Keratinocyte (primary cell): ENCODE measurements around the gene SMYD1.

Experiments
- CTCF ChIP-seq, 3 experiments: IDR thresholded peaks in 1 of 3; conservative IDR thresholded peaks in 1 of 3; optimal IDR thresholded peaks in 1 of 3; 2 replicates in 2 of 3; 3 replicates in 1 of 3; pipeline versions ENCODE3 to v1.5.1; 2011; ENCODE audit warnings: low read length in 3 of 3, mild to moderate bottlenecking in 3 of 3, moderate library complexity in 2 of 3, control low read depth in 1 of 3, inconsistent platforms in 1 of 3; ENCODE audit not compliant: insufficient read depth in 2 of 3; ENCODE audit errors: extremely low read depth in 1 of 3
- EZH2 ChIP-seq: IDR thresholded peaks from one replicate; pipeline ENCODE4 v1.6.1; 2012; ENCODE audit warnings: inconsistent platforms, mild to moderate bottlenecking, low read length, moderate library complexity

- TF ChIP-seq CTCF (optimal IDR thresholded peaks at IDR 0.05 in 1 of 3, IDR thresholded peaks at IDR 0.05 in 1 of 3, conservative IDR thresholded peaks at IDR 0.05 in 1 of 3; ENCODE audit: extremely low read depth in 1 of 3, insufficient read depth in 2 of 3, low read length in 3 of 3) (no peak), EZH2 (no peak)
These were observed 60.4 kb downstream of the SMYD1 start, which contains the start of gene FABP1 for GRCh38 chr2:88127888-88128653.
